Measurements from ENCODE around the gene SPOUT1.
"Not testable (repeated sequence)": the region's sequence is repeated elsewhere in the genome, so short reads cannot be mapped to it uniquely, and the experiment has no call there.

Gene SPOUT1

DNA sequence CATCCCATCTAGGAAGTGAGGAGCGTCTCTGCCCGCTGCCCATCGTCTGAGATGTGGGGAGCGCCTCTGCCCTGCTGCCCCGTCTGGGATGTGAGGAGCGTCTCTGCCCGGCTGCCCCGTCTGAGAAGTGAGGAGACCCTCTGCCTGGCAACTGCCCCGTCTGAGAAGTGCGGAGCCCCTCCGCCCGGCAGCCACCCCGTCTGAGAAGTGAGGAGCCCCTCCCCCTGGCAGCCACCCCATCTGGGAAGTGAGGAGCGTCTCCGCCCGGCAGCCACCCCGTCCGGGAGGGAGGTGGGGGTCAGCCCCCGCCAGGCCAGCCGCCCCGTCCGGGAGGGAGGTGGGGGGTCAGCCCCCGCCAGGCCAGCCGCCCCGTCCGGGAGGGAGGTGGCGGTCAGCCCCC is 49.5 kb downstream of the SPOUT1 start:
- DNase-seq, result not testable (repeated sequence)

DNA sequence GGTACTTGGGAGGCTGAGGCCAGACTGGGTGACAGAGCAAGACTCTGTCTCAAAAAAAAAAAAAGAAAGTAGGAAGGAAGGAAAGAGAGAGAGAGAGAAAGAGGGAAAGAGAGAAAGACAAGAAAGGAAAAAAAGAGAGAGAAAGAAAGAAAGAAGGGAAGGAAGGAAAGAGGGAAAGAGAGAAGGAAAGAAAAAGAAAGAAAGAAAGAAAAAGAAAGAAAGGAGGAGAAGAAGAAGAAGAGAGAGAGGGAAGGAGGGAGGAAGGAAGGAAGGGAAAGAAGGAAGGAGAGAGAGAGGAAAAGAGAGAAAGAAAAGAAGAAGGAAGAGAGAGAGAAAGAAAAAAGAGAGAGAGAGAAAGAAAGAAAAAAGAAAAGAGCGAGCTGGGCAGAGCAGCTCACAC is 54.8 kb downstream of the SPOUT1 start:
- DNase-seq, result no peak

DNA sequence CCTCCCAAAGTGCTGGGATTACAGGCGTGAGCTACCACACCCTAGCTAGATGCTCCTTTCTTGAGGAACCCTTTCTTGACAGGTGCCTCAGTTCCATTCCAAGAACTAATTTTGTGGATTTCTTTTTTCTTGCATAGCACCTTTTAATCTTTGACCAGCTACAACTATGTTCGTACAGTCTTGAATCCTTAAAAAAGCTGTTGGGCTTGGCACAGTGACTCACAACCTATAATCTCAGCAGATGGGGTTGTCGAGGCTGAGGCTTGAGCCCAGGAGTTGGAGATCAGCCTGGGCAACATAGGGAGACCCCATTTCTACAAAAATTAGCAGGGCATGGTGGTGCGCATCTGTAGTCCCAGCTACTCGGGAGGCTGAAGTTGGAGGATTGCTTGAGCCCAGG is 56.5 kb downstream of the SPOUT1 start:
- DNase-seq, result no peak

DNA sequence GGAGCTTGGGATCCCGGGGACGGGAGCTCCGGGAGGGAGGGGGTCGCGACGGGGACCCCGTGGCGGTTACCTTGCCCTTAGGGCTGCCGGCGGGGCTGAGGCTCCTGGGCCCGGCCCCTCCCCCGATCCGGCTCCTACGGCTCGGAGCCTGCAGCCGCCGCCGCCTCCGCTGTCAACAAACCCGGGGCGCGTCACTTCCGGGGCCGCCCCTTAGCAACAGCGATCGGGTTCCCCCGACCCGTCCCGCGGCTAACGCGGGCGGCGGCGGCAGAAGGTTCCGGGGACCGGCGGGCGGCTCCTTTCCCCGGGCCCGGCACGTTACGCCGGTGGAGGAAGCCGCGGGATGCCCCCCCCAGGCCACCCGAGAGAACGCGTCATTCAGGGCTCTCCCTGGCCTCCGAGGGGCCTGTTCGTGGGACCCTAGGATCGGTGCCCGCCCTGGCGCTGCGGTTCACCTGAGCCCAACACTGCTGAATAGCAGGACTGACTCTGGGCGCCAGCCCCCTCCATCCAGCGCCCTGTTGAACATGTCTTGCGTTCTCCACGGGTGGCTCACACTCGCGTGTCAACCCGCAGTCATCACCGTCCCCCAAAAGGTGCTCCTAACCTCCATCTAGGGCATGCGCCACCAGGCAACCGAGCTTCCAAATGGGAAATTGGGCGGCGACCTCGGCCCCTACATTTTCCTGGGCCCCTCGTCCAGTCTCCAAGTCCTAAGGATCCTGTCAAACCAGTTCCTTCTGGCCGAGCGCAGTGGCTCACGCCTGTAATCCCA is 57.7 kb downstream of the SPOUT1 start, which contains the start of gene ZER1:
Gene ZER1 (minus strand): TSS at position 183 of the 775 bp plus-strand sequence. CDS start 16,362 bp downstream, outside the sequence.
- peak; percentile 50 to 96 (median 84) for DNase-seq

DNA sequence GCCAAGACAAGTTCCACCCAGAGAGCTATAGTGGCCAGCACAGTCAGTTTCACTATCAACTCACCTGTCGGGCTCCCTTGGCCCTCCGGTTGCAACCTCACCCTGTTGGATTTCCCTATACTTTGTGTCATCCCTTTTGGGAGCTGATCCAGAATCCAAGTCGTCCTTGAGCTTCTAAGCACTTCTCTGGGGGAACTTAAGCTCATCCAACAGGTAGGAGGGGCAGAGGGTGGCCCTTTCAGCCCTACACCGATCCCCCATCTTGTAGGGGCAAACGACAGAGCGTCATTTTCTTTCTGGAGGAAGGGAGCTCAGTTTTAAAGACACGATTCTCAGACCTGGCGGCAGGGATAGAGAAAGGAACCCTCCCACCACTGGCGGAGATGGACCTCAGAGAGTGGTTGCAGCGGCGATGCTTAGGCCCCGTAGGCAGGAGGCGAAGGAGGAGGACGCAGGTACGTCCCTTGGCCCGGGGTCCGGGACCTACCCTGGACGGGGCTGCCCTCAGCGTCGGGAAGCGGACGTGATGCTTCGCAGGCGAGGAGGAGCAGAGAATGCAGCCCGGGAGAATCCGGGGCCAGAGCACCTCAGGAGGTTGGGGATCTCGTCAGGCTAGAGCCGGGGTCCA is 58.4 kb downstream of the SPOUT1 start:
- peak in 4 of 56 donors; percentile 34 to 63 (median 52) for DNase-seq

DNA sequence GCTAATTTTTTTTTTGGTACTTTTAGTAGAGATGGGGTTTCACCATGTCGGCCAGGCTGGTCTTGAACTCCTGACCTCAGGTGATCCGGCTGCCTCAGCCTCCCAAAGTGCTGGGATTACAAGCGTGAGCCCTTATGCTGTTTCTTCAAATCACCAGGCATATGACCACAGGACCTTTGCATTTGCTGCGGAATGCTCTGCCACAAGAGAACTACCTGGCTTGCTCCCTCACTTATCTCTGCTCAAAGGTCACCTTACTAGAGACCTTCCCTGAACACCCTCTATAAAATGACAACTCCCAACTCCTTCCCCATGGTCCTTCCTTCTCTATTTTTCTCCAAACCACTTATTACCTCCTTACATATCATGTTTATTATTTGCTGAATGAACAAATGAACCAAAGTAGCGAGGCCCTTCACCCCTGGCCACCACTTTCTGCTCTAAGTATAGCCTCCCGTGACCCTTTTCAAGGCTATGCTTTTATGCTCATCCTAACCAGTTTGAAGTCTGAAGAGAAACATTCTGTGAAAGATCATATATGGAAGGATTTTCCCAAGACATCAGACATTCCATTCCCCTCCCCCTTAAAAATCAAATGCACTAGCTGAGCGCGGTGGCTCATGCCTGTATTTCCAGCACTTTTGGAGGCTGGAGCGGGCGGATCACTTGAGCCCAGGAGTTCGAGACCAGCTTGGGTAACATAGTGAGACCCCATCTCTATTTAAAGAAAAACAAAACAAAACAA is 59.1 kb downstream of the SPOUT1 start:
- no peak for DNase-seq

Measured in amygdala (tissue), 56 donors.